ENCODE measurements around the gene BICDL2.

The BICDL2 gene

DNA sequence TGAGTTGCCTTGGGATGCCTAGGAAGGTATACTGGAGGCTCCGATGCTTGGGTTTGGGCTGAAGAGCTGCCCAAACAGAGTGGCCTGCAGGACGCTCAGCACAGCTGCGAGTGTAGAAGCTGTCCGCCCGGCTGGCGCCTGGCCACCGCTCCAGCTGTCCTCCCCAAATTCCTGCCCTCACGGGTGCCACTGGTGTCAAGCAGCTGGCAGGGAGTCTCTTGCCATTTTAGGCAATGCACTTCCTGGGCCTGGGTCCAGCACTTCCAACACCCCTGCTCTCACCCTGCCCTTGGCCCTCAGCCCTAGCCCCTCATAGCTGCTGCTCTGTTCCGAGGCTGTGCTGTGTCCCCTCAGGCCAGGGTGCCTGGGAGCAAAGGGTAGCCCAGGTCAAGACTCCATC is 51.3 kb downstream of the BICDL2 start:
- no peak for DNase-seq (ENCODE audit: low read depth)

DNA sequence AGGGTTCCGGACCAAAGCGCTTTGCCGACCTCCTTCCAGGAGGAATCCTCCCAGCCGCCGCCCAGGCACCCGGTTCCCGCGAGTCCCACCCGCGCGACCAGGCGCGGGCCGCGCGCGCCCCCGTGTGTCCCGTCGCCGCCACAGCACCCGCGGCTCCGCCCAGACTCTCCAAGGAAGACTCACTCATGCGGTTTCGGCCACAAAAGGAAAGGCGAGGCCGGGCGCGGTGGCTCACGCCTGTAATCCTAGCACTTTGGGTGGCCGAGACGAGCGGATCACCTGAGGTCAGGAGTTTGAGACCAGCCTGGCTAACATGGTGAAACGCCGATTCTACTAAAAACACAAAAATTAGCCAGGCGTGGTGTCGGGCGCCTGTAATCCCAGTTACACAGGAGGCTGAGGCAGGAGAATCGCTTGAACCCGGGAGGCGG is 53.0 kb downstream of the BICDL2 start:
- peak; percentile 87 for DNase-seq (ENCODE audit: low read depth)

DNA sequence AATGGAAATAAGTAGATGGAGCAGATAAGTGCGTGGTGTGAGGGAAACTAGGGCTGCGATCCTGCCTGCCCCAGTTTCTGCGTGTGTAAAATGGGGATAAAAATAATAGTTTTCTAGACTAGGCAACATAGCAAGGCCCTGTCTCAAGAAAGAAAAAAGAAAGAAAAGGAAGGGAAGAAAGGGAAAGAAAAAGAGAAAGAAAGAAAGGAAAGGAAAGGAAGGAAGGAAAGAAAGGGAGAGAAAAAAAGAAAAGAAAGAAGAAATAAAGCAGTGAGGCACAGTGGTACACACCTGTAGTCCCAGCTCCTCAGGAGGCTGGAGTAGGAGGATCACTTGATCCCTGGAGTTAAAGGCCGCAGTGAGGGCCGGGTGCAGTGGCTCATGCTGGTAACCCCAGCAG is 54.3 kb downstream of the BICDL2 start:
- no peak for DNase-seq (ENCODE audit: low read depth)

DNA sequence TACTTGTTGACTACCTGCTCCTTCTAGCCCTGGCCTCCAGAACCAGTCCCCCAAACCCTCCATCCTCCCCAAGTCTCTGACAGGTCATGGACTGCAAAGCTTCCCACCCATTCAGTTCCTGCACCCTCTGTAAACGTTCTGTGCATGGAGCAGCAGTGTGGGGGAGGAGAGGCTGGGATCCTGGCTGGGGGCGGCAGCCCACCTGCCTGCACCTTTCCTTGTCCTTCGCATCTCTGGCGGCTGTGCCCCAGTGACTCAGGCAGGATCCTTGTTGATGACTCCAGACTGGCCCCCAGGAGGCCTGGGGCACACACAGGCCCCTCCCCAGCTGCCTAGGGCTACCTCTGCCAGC is 54.9 kb downstream of the BICDL2 start:
- no peak for DNase-seq (ENCODE audit: low read depth)

DNA sequence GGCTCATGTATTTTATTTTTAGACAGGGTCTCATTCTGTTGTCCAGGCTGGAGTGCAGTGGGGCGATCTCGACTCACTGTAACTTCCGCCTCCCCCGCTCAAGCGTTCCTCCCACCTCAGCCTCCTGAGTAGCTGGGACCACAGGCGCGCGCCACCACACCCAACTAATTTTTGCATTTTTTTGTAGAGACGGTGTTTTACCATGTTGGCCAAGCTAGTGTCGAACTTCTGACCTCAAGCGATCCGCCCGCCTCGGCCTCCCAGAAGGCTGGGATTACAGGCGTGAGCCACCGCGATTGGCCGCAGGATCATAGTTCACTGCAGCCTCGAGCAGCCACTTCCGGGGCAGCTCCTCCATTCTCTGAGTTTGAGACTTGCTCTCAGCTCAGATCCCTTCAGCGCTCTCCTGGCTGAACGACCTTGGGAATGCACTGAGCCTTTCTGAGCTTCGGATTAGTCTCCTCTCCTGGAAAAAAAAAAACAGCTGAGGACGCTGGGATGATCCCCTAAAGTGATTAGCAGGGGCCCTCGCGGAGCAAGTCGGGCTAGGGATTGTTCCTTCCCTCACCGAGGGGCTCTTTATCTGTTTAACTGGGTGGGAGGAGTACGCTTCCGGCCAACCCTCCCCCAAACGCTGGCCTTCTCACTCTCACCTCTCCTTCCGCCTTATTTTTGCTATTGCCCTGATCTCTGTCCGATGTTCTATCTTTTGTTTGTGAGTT is 55.4 kb downstream of the BICDL2 start:
- DNase-seq (ENCODE audit: low read depth), result no peak

DNA sequence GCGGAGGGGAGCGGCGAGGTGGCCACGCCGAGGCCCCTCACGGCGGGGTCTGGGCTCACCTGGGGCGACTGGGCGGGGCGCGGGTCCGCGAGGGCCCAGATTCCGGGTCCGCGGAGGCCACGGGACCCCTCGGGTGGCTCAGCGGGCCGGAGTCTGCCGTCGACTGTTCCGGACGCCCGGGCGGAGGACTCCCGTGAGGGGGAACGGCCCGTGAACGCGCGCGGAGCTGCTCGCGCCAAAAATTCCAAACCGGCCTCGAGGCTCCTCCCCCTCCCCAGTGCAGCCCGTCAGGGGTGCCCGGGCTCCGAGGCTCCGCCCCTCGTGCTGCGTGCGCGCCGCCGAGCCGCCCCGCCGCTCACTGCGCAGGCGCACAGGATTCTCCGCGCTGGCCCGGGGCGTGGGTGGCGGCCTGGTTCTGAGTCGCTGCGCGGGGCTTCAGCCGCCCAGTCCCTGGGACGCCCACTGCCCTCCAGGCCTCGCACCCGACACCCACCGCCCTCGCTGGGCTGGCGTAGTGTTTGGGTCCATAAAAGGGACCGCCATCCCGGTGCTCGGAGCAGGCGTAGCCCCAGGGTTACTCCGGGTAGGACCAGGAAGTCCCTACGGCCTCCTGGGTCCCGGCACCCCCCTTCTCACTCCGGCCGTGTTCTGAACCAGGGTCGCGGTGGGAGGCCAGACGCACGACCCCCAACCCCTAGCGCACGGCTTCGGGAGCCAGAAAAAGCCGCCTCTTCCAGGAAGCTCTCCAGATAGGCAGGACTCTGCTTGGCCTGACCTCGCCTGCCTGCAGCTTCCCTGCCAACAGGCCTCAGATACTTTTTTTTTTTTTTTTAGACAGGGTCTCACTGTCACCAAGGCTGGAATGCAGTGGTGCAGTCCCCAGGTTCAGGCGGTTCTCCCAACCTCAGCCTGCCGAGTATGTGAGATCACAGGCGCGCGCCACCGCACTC is 56.2 kb downstream of the BICDL2 start, which contains the start of gene PKMYT1:
Gene PKMYT1, minus strand, starts transcription at position 220 of the 950 bp plus-strand sequence. CDS start 789 bp downstream, outside the sequence.
- DNase-seq (ENCODE audit: low read depth), result peak; percentile 98

DNA sequence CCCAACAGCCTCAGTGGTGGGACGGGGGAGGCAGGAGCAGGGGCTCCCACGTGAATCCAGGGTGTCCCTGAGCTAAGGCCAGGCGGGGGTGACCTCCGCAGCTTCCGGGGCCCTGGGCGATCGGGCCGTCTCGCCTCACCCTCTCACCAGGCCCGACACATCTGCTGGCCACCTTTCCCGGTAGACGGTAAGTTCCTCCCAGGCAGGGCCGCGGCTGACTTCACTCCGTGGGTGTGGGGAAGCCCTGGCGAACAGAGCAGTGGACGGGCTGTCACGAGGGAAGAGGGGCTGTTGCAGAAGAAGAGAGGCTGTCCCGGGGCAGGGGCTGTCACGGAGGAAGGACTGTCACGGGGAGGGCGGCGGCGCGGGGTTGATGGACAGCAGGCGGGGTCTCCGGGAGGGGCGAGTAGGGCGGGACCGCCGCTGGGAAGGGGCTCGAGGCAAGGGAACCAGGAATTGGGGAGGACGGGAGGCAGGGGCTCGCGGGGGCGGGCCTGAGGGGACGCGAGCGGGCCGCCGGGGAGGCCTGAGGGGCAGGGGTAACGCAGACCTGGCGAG is 57.0 kb downstream of the BICDL2 start:
- no peak for DNase-seq (ENCODE audit: low read depth)
